ENCODE results near the gene INTS4.
"Not testable (repeated sequence)": the region's sequence is repeated elsewhere in the genome, so short reads cannot be mapped to it uniquely, and the experiment has no call there.

INTS4 gene, protein sequence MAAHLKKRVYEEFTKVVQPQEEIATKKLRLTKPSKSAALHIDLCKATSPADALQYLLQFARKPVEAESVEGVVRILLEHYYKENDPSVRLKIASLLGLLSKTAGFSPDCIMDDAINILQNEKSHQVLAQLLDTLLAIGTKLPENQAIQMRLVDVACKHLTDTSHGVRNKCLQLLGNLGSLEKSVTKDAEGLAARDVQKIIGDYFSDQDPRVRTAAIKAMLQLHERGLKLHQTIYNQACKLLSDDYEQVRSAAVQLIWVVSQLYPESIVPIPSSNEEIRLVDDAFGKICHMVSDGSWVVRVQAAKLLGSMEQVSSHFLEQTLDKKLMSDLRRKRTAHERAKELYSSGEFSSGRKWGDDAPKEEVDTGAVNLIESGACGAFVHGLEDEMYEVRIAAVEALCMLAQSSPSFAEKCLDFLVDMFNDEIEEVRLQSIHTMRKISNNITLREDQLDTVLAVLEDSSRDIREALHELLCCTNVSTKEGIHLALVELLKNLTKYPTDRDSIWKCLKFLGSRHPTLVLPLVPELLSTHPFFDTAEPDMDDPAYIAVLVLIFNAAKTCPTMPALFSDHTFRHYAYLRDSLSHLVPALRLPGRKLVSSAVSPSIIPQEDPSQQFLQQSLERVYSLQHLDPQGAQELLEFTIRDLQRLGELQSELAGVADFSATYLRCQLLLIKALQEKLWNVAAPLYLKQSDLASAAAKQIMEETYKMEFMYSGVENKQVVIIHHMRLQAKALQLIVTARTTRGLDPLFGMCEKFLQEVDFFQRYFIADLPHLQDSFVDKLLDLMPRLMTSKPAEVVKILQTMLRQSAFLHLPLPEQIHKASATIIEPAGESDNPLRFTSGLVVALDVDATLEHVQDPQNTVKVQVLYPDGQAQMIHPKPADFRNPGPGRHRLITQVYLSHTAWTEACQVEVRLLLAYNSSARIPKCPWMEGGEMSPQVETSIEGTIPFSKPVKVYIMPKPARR

GRCh38 chr11:77994434-77995362 is at the start of gene INTS4:
Gene INTS4, minus strand, starts transcription at chr11:77994668. Its CDS starts 25 bp downstream, at chr11:77994643.
- DNase-seq (ENCODE audit: low read depth in 2 of 2): peak; percentile 94 to 95

DNA sequence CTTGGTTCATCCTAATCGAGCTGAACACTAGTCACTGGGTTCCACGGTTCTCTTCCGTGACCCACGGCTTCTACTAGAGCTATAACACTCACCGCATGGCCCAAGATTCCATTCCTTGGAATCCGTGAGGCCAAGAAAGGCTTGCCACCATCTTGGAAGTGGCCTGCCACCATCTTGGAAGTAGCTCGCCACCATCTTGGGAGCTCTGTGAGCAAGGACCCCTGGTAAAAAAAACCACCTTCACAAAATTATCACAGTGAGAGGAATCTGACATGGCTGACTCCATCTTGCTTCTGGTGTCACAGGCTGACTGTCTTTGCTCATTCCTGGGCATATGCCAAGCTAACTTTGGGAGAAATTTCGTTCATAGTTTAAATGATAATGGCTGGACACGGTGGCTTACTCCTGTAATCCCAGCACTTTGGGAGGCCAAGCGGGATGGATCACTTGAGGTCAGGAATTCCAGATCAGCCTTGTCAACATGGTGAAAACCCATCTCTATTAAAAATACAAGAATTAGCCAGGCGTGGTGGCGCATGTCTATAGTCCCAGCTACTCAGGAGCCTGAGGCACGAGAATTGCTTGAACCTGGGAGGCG is 47.5 kb upstream of the INTS4 start:
- DNase-seq (ENCODE audit: low read depth in 2 of 2): no peak

GRCh38 chr11:78041380-78041719 is 46.9 kb upstream of the INTS4 start:
- DNase-seq (ENCODE audit: low read depth in 2 of 2): not testable (repeated sequence)

DNA sequence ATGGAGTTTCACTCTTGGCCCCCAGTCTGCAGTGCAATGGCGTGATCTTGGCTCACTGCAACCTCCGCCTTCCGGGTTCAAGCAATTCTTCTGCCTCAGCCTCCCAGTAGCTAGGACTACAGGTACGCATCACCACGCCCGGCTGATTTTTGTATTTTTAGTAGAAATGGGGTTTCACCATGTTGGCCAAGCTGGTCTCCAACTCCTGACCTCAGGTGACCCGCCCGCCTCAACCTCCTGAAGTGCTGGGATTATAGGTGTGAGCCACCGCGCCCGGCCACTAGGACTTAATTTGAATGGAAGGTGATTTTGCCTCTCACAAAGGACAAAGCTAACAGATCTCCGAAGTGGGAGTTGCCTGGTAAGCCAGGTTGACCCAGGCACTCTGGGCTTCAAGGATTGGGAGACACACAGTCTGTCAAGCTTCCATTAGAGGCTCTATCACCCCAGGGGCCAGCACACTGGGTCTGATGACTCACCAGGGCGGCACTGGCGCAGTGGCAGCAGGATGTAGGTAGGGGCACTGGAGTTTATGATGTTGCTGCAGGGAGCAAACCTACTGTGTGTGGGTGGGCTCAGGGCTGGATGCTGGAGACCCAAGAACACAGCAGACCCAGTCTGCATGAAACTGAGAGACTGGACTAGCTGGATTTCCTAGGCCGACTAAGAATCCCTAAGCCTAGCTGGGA is 46.4 kb upstream of the INTS4 start:
- DNase-seq (ENCODE audit: low read depth in 2 of 2): no peak

- DNase-seq (ENCODE audit: low read depth in 2 of 2): peak; percentile 39 to 40
Measured at GRCh38 chr11:78039919-78040671, 45.6 kb upstream of the INTS4 start.

GRCh38 chr11:78039391-78039918 is 45.0 kb upstream of the INTS4 start:
- DNase-seq (ENCODE audit: low read depth in 2 of 2): no peak

GRCh38 chr11:78038697-78039313 is 44.3 kb upstream of the INTS4 start:
- DNase-seq (ENCODE audit: low read depth in 2 of 2): no peak

- no peak for DNase-seq (ENCODE audit: low read depth in 2 of 2)
Measured at GRCh38 chr11:78037825-78038620, 43.6 kb upstream of the INTS4 start.

DNA sequence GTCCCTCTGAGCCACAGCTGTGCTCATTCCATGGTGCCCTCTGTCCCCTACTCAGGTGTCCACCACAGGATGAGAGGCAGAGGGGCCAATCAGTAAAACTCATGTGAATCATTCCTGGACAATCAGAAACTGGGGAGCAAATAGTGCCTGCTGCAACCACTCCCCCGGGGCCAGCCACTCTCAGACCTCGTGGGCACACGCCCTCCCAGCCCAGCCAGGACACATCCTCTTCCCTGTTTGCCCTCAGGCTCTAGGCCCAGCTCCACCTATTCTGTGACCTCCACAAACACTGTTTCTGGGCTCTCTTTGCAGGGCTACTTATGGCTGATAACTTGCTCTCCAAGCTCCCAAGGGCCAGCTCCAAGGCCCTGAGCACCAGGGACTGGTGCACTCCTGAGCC is 42.6 kb upstream of the INTS4 start:
- DNase-seq (ENCODE audit: low read depth in 2 of 2): no peak

GRCh38 chr11:78036313-78036712 is 41.8 kb upstream of the INTS4 start:
- no peak for DNase-seq (ENCODE audit: low read depth in 2 of 2)

- DNase-seq (ENCODE audit: low read depth in 2 of 2): no peak
Measured at GRCh38 chr11:78034623-78035022, 40.2 kb upstream of the INTS4 start.

DNA sequence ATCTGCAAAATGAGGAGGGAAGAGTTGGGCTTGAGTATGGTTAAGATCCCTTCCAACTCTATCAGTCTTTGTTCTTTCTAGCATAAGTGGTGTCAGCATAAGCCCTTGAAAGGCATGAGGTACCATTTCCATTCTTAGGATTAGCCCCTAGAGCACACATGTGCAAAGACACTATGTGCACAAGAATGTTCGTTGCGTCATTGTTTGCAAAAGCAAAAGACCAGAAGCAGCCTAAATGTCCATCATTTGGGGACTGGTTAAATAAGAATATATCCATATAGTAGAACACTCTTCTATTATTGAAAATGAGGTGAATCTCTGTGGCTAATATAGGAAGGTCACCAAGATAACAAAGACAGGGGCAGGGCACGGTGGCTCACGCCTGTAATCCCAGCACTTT is 38.6 kb upstream of the INTS4 start:
- no peak for DNase-seq (ENCODE audit: low read depth in 2 of 2)

DNA sequence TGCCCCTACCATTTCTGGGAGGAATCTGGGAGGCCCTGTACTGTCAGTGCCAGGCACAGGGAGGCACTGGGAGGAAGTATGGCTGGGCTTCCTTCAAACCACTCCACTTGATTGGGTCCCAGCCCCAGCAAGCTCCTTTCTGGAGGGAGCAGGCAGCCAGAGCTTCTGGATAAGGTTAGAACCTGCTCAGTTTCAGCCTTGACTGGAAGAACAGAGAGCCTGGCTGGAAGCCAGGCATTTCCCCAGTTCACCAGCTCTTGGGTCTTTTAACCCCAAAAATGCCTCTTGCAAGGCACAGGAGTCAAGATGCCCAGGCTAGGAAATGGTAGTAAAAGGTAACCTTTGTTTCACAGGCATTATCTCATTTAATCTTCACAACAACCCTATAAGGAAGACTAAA is 37.6 kb upstream of the INTS4 start:
- no peak for DNase-seq (ENCODE audit: low read depth in 2 of 2)

GRCh38 chr11:78031629-78032028 is 37.2 kb upstream of the INTS4 start:
- DNase-seq (ENCODE audit: low read depth in 2 of 2): no peak

GRCh38 chr11:78030429-78031325 is 36.2 kb upstream of the INTS4 start:
- DNase-seq (ENCODE audit: low read depth in 2 of 2): no peak

DNA sequence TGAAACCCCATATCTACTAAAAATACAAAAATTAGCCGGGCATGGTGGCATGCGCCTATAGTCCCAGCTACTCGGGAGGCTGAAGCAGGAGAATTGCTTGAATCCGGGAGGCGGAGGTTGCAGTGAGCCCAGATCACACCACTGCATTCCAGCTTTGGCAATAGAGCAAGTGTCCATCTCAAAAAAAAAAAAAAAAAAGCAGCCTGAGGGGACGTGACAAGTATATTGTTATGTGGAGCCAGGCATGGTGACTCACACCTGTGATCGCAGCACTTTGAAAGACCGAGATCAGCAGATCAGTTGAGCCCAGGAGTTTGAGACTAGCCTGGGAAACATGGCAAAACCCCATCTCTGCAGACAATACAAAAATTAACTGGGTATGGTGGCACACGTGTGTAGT is 34.0 kb upstream of the INTS4 start:
- not testable (repeated sequence) for DNase-seq (ENCODE audit: low read depth in 2 of 2)

- no peak for DNase-seq (ENCODE audit: low read depth in 2 of 2)
Measured at GRCh38 chr11:78027759-78028158, 33.3 kb upstream of the INTS4 start.

All from stimulated activated CD8-positive, alpha-beta memory T cell treated with anti-CD3 and anti-CD28 coated beads, Interleukin-2, amount 100 ng/mL, for 48 hours (primary cell).